Neural crest cell (in vitro differentiated cells): ENCODE results near the gene MTMR3. TPM values are rescaled to one million over a fixed set of nuclear protein-coding genes. Genes with fewer than 3 reads are reported as not detected.

Experiments used
- DNase-seq: peaks from one replicate; pipeline ENCODE4 v3.0.0; 2021; ENCODE audit warnings: low read depth, mixed read lengths, low spot score
- H3K27ac Mint-ChIP-seq: one replicate; pipeline ENCODE4 v1.8.0; 2021; ENCODE audit warnings: mild to moderate bottlenecking, mixed read lengths; ENCODE audit not compliant: unreplicated experiment
- H3K27me3 Mint-ChIP-seq: 2 replicates; pipeline ENCODE4 v1.8.0; 2021; ENCODE audit warnings: low read depth, mild to moderate bottlenecking, mixed read lengths
- H3K36me3 Mint-ChIP-seq: 2 replicates; pipeline ENCODE4 v1.8.0; 2021; ENCODE audit warnings: low read depth, mild to moderate bottlenecking, mixed read lengths
- H3K4me1 Mint-ChIP-seq: 2 replicates; pipeline ENCODE4 v1.8.0; 2021; ENCODE audit warnings: mixed read lengths
- H3K4me3 Mint-ChIP-seq: one replicate; pipeline ENCODE4 v1.8.0; 2021; ENCODE audit warnings: mild to moderate bottlenecking, mixed read lengths
- H3K9me3 Mint-ChIP-seq: 2 replicates; pipeline ENCODE4 v1.8.0; 2021; ENCODE audit warnings: mixed read lengths
- CTCF ChIP-seq: fragments of 200-600 bp; sonication (generic); conservative IDR thresholded peaks from 2 replicates; pipeline ENCODE4 v1.5.0; 2021; ENCODE audit warnings: antibody characterized with exemption, mild to moderate bottlenecking
- total RNA-seq: library from RNA; stranded (reverse); gene quantifications from 2 replicates; pipeline ENCODE4 v1.2.1, GENCODE V29; 2021

MTMR3 gene
- total RNA-seq, 1 donor from 2014 or later: 35.3 TPM

GRCh38 chr22:29882716-29883044 lies 294 bp upstream of the MTMR3 start:
- no peak overlapping the region for H3K27ac Mint-ChIP-seq
- no peaks in the 10 kb centered on the region for H3K9me3 Mint-ChIP-seq
- no peak overlapping the region for H3K4me3 Mint-ChIP-seq

GRCh38 chr22:29883775-29884097 lies 762 bp downstream of the MTMR3 start:
- H3K4me1 Mint-ChIP-seq: peaks cover 15% of the 10 kb centered on the region
- no peak for DNase-seq
- no peaks in the 10 kb centered on the region for H3K36me3 Mint-ChIP-seq
- no peaks in the 10 kb centered on the region for H3K27me3 Mint-ChIP-seq
- H3K4me3 Mint-ChIP-seq: no peak overlapping the region
- no peak for TF ChIP-seq CTCF
- H3K9me3 Mint-ChIP-seq: no peaks in the 10 kb centered on the region
- H3K27ac Mint-ChIP-seq: peak overlapping the region; percentile 86

More at GRCh38 chr22:29882716-29883044, 294 bp upstream of the MTMR3 start:
- H3K27me3 Mint-ChIP-seq: no peaks in the 10 kb centered on the region
- no peak for TF ChIP-seq CTCF
- H3K4me1 Mint-ChIP-seq: peaks cover 11% of the 10 kb centered on the region
- no peaks in the 10 kb centered on the region for H3K36me3 Mint-ChIP-seq
- DNase-seq: no peak

- Mint-ChIP-seq H3K9me3 (no peaks in the 10 kb centered on the region), H3K27ac (no peak overlapping the region), H3K36me3 (no peaks in the 10 kb centered on the region), H3K4me3 (no peak overlapping the region), H3K27me3 (no peaks in the 10 kb centered on the region), H3K4me1 (peaks cover 17% of the 10 kb centered on the region)
- TF ChIP-seq CTCF: no peak
- no peak for DNase-seq
These were observed 2.6 kb downstream of the MTMR3 start for GRCh38 chr22:29885610-29886009.

- H3K36me3 Mint-ChIP-seq: no peaks in the 10 kb centered on the region
- TF ChIP-seq CTCF: no peak
- H3K9me3 Mint-ChIP-seq: no peaks in the 10 kb centered on the region
- H3K4me1 Mint-ChIP-seq: peaks cover 19% of the 10 kb centered on the region
- no peak for DNase-seq
- no peaks in the 10 kb centered on the region for H3K27me3 Mint-ChIP-seq
- no peak overlapping the region for H3K27ac Mint-ChIP-seq
- no peak overlapping the region for H3K4me3 Mint-ChIP-seq
These were observed 3.6 kb downstream of the MTMR3 start for GRCh38 chr22:29886596-29886995.

GRCh38 chr22:29887358-29887757 lies 4.4 kb downstream of the MTMR3 start:
- no peak overlapping the region for H3K27ac Mint-ChIP-seq
- no peak overlapping the region for H3K4me3 Mint-ChIP-seq
- no peaks in the 10 kb centered on the region for H3K27me3 Mint-ChIP-seq
- no peak for TF ChIP-seq CTCF
- no peak for DNase-seq
- H3K36me3 Mint-ChIP-seq: no peaks in the 10 kb centered on the region
- peaks cover 19% of the 10 kb centered on the region for H3K4me1 Mint-ChIP-seq
- no peaks in the 10 kb centered on the region for H3K9me3 Mint-ChIP-seq

- Mint-ChIP-seq H3K27me3 (no peaks in the 10 kb centered on the region), H3K9me3 (no peaks in the 10 kb centered on the region), H3K36me3 (peaks cover 3% of the 10 kb centered on the region), H3K4me3 (no peak overlapping the region), H3K27ac (no peak overlapping the region), H3K4me1 (peaks cover 11% of the 10 kb centered on the region)
- no peak for DNase-seq
- TF ChIP-seq CTCF: no peak
These were observed 7.8 kb downstream of the MTMR3 start for GRCh38 chr22:29890760-29891159.
